ENCODE measurements around the gene ERN1.

GRCh38 chr17:64091571-64091970 is 38.4 kb downstream of the ERN1 start:
- TF ChIP-seq FOXP4 (CRISPR knock-in tag; IDR thresholded peaks at IDR 0.05) (no peak), ZBTB7A (CRISPR knock-in tag; IDR thresholded peaks at IDR 0.05) (no peak), MYC (CRISPR knock-in tag; IDR thresholded peaks at IDR 0.05; ENCODE audit: borderline replicate concordance) (no peak), EZH2 (conservative IDR thresholded peaks at IDR 0.05; ENCODE audit: low read depth, low read length) (no peak), POLR2A (IDR thresholded peaks at IDR 0.05; ENCODE audit: insufficient read depth in 1 of 2, low read depth in 2 of 2, low read length in 2 of 2) (no peak), USF2 (IDR thresholded peaks at IDR 0.05; ENCODE audit: low read depth, low read length) (no peak), USF2 (CRISPR knock-in tag; IDR thresholded peaks at IDR 0.05; ENCODE audit: borderline replicate concordance) (no peak), ZNF317 (CRISPR knock-in tag; IDR thresholded peaks at IDR 0.05) (no peak), ZBTB33 (CRISPR knock-in tag; IDR thresholded peaks at IDR 0.05) (no peak), ZNF124 (CRISPR knock-in tag; IDR thresholded peaks at IDR 0.05) (no peak), ARHGAP35 (CRISPR knock-in tag; IDR thresholded peaks at IDR 0.05; ENCODE audit: borderline replicate concordance) (no peak), ZNF274 (CRISPR knock-in tag; IDR thresholded peaks at IDR 0.05) (no peak), STAG1 (CRISPR knock-in tag; IDR thresholded peaks at IDR 0.05) (no peak)

All from HepG2 (cell line).